CD4-positive, alpha-beta memory T cell (primary cell): ENCODE data around the gene SH3D21. TPM values are rescaled to one million over a fixed set of nuclear protein-coding genes. Genes with fewer than 3 reads are reported as not detected.

Experiments
- CTCF ChIA-PET: fragments of 350-600 bp; sonication (Branson Sonifier 250); formaldehyde crosslinking; loops from one replicate; lab custom pipeline; 2021; ENCODE audit warnings: inconsistent platforms; ENCODE audit not compliant: partially characterized antibody; lab: Charles Lee
- POLR2A ChIA-PET: fragments of 350-600 bp; sonication (Branson Sonifier 250); formaldehyde crosslinking; loops from one replicate; lab custom pipeline; 2021; ENCODE audit not compliant: partially characterized antibody; lab: Charles Lee
- DNase-seq, 5 donors: peaks; one replicate each; pipeline versions ENCODE4 v3.0.0 to v3.0.0-alpha.2; 2020 to 2022; ENCODE audit warnings: mixed read lengths in 1 of 5
- H3K27ac ChIP-seq: one replicate; pipeline ENCODE4 v1.7.0; 2013; ENCODE audit warnings: low read depth, low read length
- H3K27me3 ChIP-seq: 2 replicates; pipeline ENCODE4 v1.7.0; 2013; ENCODE audit warnings: mild to moderate bottlenecking, low read length, moderate library complexity; ENCODE audit not compliant: insufficient read depth
- H3K36me3 ChIP-seq: 2 replicates; pipeline ENCODE4 v1.7.0; 2013; ENCODE audit warnings: mild to moderate bottlenecking, low read length, moderate library complexity; ENCODE audit not compliant: insufficient read depth
- H3K4me1 ChIP-seq: 2 replicates; pipeline ENCODE4 v1.7.0; 2013; ENCODE audit warnings: mild to moderate bottlenecking, low read length, moderate library complexity; ENCODE audit not compliant: insufficient read depth
- H3K4me3 ChIP-seq, 2 donors: one replicate each; pipeline ENCODE4 v1.7.0; 2013; ENCODE audit warnings: low read length in 2 of 2, mild to moderate bottlenecking in 1 of 2
- H3K9me3 ChIP-seq, 2 donors: one replicate each; pipeline ENCODE4 v1.7.0; 2013; ENCODE audit warnings: low read length in 2 of 2, control low read depth in 1 of 2; ENCODE audit not compliant: control insufficient read depth in 1 of 2
- H3K27ac Mint-ChIP-seq, 7 donors: one replicate each; pipeline ENCODE4 v1.8.0; 2020 to 2021; ENCODE audit warnings: mixed read lengths in 7 of 7, mild to moderate bottlenecking in 6 of 7, inconsistent platforms in 3 of 7, moderate library complexity in 3 of 7
- H3K27me3 Mint-ChIP-seq, 2 donors: one replicate each; pipeline ENCODE4 v1.8.0; 2020 to 2021; ENCODE audit warnings: mixed read lengths in 2 of 2
- H3K36me3 Mint-ChIP-seq, 2 donors: one replicate each; pipeline ENCODE4 v1.8.0; 2020 to 2021; ENCODE audit warnings: mixed read lengths in 2 of 2, inconsistent platforms in 1 of 2, mild to moderate bottlenecking in 1 of 2
- H3K4me1 Mint-ChIP-seq, 4 donors: one replicate each; pipeline ENCODE4 v1.8.0; 2020 to 2021; ENCODE audit warnings: mixed read lengths in 4 of 4, mild to moderate bottlenecking in 1 of 4
- H3K4me3 Mint-ChIP-seq, 8 donors: one replicate each; pipeline ENCODE4 v1.8.0; 2020 to 2021; ENCODE audit warnings: mixed read lengths in 8 of 8, mild to moderate bottlenecking in 7 of 8, moderate library complexity in 6 of 8, inconsistent platforms in 3 of 8
- H3K9me3 Mint-ChIP-seq, 8 donors: one replicate each; pipeline ENCODE4 v1.8.0; 2020 to 2021; ENCODE audit warnings: mixed read lengths in 8 of 8, mild to moderate bottlenecking in 5 of 8, inconsistent platforms in 3 of 8, moderate library complexity in 1 of 8
- intact Hi-C: fragments of 100-400 bp; cut with micrococcal nuclease; formaldehyde crosslinking; loops from one replicate; pipeline ENCODE4 v1.15.1; 2023
- polyA plus RNA-seq, 2 donors: library from polyadenylated mRNA; unstranded; fragments of 300-500 nt; fragmentation: Illumina TruSeq; gene quantifications; one replicate each; pipeline ENCODE4 v1.2.3, GENCODE V29; 2021
- total RNA-seq, 2 experiments: library from RNA; stranded (reverse); gene quantifications; one replicate each; pipeline ENCODE4 v1.2.3, GENCODE V29; 2021

SH3D21 gene
- total and polyA plus RNA-seq, 4 experiments from 2014 or later, result 3.2 to 3.3 TPM; not detected in 2

- no peak overlapping the region for H3K27ac ChIP-seq
- POLR2A ChIA-PET, result no interaction called here
- Mint-ChIP-seq H3K4me3 (no peak overlapping the region), H3K27me3 (no peaks in the 10 kb centered on the region), H3K27ac (peak overlapping the region in 3 of 7 donors; percentile 29 to 61 (median 55)), H3K36me3 (peaks cover 13 to 36% of the 10 kb centered on the region in 2 donors), H3K9me3 (no peaks in the 10 kb centered on the region), H3K4me1 (peaks cover 9 to 13% (median 11%) of the 10 kb centered on the region in 4 donors)
- peaks cover 2% of the 10 kb centered on the region for H3K4me1 ChIP-seq
- DNase-seq, result no peak
- intact Hi-C loops, result no loop called here
- H3K36me3 ChIP-seq, result peaks cover 14% of the 10 kb centered on the region
- CTCF ChIA-PET, result no interaction called here
- no peak overlapping the region for H3K4me3 ChIP-seq
- no peaks in the 10 kb centered on the region for H3K9me3 ChIP-seq
- H3K27me3 ChIP-seq, result no peaks in the 10 kb centered on the region
Measured at GRCh38 chr1:36273024-36273423, 33.1 kb upstream of the SH3D21 start.

GRCh38 chr1:36274201-36274600, 32.0 kb upstream of the SH3D21 start:
- intact Hi-C loops, result no loop called here
- CTCF ChIA-PET, result interaction anchor here (0.7 kb wide), 1 partner anchor 46 kb away, joined by 3 read pairs; no protein-coding TSS in a partner anchor
- no peak overlapping the region for H3K27ac Mint-ChIP-seq
- Histone ChIP-seq H3K4me3 (no peak overlapping the region), H3K36me3 (peaks cover 14% of the 10 kb centered on the region), H3K27me3 (no peaks in the 10 kb centered on the region), H3K9me3 (no peaks in the 10 kb centered on the region), H3K4me1 (peaks cover 2% of the 10 kb centered on the region), H3K27ac (no peak overlapping the region)
- H3K4me3 Mint-ChIP-seq, result no peak overlapping the region
- peaks cover 13 to 30% of the 10 kb centered on the region in 2 donors for H3K36me3 Mint-ChIP-seq
- POLR2A ChIA-PET, result interaction anchor here (1.3 kb wide), 1 partner anchor 125 kb away, joined by 4 read pairs; the partner anchor contains the start of gene TRAPPC3
- no peaks in the 10 kb centered on the region for H3K27me3 Mint-ChIP-seq
- no peak for DNase-seq
- H3K4me1 Mint-ChIP-seq, result peaks cover 8 to 17% (median 11%) of the 10 kb centered on the region in 4 donors
- H3K9me3 Mint-ChIP-seq, result no peaks in the 10 kb centered on the region

GRCh38 chr1:36276688-36277087, 29.5 kb upstream of the SH3D21 start:
- Histone ChIP-seq H3K9me3 (no peaks in the 10 kb centered on the region), H3K27ac (no peak overlapping the region), H3K27me3 (no peaks in the 10 kb centered on the region), H3K36me3 (peaks cover 8% of the 10 kb centered on the region), H3K4me1 (peaks cover 2% of the 10 kb centered on the region), H3K4me3 (no peak overlapping the region)
- Mint-ChIP-seq H3K36me3 (peaks cover 6 to 26% of the 10 kb centered on the region in 2 donors), H3K4me1 (peaks cover 12 to 22% (median 16%) of the 10 kb centered on the region in 4 donors), H3K9me3 (no peaks in the 10 kb centered on the region), H3K27me3 (no peaks in the 10 kb centered on the region), H3K27ac (peak overlapping the region in 2 of 7 donors; percentile 13 to 42), H3K4me3 (no peak overlapping the region)
- intact Hi-C loops, result no loop called here
- DNase-seq, result no peak
- CTCF ChIA-PET, result interaction anchor here (0.7 to 1.8 kb wide), 3 partner anchors 9 to 817 kb away, joined by 3 read pairs; no protein-coding TSS in a partner anchor
- POLR2A ChIA-PET, result no interaction called here

- no peaks in the 10 kb centered on the region for H3K27me3 ChIP-seq
- H3K4me3 ChIP-seq, result no peak overlapping the region
- no peak overlapping the region for H3K4me3 Mint-ChIP-seq
- peaks cover 9 to 26% (median 17%) of the 10 kb centered on the region in 4 donors for H3K4me1 Mint-ChIP-seq
- CTCF ChIA-PET, result interaction anchor here (0.7 to 1.5 kb wide), 4 partner anchors 10 to 92 kb away, joined by 3 to 5 read pairs (median 3); no protein-coding TSS in a partner anchor
- intact Hi-C loops, result no loop called here
- no peaks in the 10 kb centered on the region for H3K9me3 ChIP-seq
- no peak for DNase-seq
- peak overlapping the region; percentile 21 for H3K27ac ChIP-seq
- H3K4me1 ChIP-seq, result peaks cover 2% of the 10 kb centered on the region
- peaks cover 15 to 27% of the 10 kb centered on the region in 2 donors for H3K36me3 Mint-ChIP-seq
- POLR2A ChIA-PET, result no interaction called here
- peaks cover 16% of the 10 kb centered on the region for H3K36me3 ChIP-seq
- peak overlapping the region in 6 of 7 donors; percentile 31 to 82 (median 56) for H3K27ac Mint-ChIP-seq
- H3K9me3 Mint-ChIP-seq, result no peaks in the 10 kb centered on the region
- no peaks in the 10 kb centered on the region for H3K27me3 Mint-ChIP-seq
Measured at GRCh38 chr1:36279110-36279788, 26.9 kb upstream of the SH3D21 start.

GRCh38 chr1:36279789-36280296, 26.3 kb upstream of the SH3D21 start:
- Mint-ChIP-seq H3K4me3 (no peak overlapping the region), H3K36me3 (peaks cover 17 to 31% of the 10 kb centered on the region in 2 donors), H3K27me3 (no peaks in the 10 kb centered on the region), H3K27ac (peak overlapping the region; percentile 31 to 83 (median 65)), H3K9me3 (no peaks in the 10 kb centered on the region), H3K4me1 (peaks cover 9 to 26% (median 17%) of the 10 kb centered on the region in 4 donors)
- CTCF ChIA-PET, result interaction anchor here (0.8 to 1.5 kb wide), 3 partner anchors 10 to 63 kb away, joined by 3 to 5 read pairs (median 3); no protein-coding TSS in a partner anchor
- POLR2A ChIA-PET, result no interaction called here
- intact Hi-C loops, result loop anchor here (10.0 kb wide), 1 partner anchor 395 kb away; the partner anchor contains the start of gene AGO1
- Histone ChIP-seq H3K27ac (peak overlapping the region; percentile 21), H3K4me3 (no peak overlapping the region), H3K9me3 (no peaks in the 10 kb centered on the region), H3K27me3 (no peaks in the 10 kb centered on the region), H3K4me1 (peaks cover 2% of the 10 kb centered on the region), H3K36me3 (peaks cover 21% of the 10 kb centered on the region)
- no peak for DNase-seq

- H3K27ac ChIP-seq, result no peak overlapping the region
- intact Hi-C loops, result loop anchor here (10.0 kb wide), 1 partner anchor 399 kb away; the partner anchor contains the start of gene AGO1
- DNase-seq, result no peak
- Mint-ChIP-seq H3K9me3 (no peaks in the 10 kb centered on the region), H3K27ac (peak overlapping the region in 4 of 7 donors; percentile 36 to 76 (median 45)), H3K27me3 (no peaks in the 10 kb centered on the region), H3K4me1 (peaks cover 16 to 43% (median 27%) of the 10 kb centered on the region in 4 donors), H3K36me3 (peaks cover 45 to 68% of the 10 kb centered on the region in 2 donors), H3K4me3 (no peak overlapping the region)
- H3K9me3 ChIP-seq, result no peaks in the 10 kb centered on the region
- POLR2A ChIA-PET, result no interaction called here
- no peaks in the 10 kb centered on the region for H3K27me3 ChIP-seq
- H3K36me3 ChIP-seq, result peaks cover 48% of the 10 kb centered on the region
- H3K4me3 ChIP-seq, result no peak overlapping the region
- H3K4me1 ChIP-seq, result peaks cover 13% of the 10 kb centered on the region
- CTCF ChIA-PET, result interaction anchor here (1.2 to 1.9 kb wide), 4 partner anchors 16 to 134 kb away, joined by 4 to 6 read pairs (median 5); partner anchors contain the start of gene TRAPPC3
Measured at GRCh38 chr1:36284061-36284460, 22.1 kb upstream of the SH3D21 start.

GRCh38 chr1:36284517-36284916, 21.7 kb upstream of the SH3D21 start:
- Histone ChIP-seq H3K27ac (no peak overlapping the region), H3K9me3 (no peaks in the 10 kb centered on the region), H3K36me3 (peaks cover 53% of the 10 kb centered on the region), H3K4me1 (peaks cover 13% of the 10 kb centered on the region), H3K27me3 (no peaks in the 10 kb centered on the region), H3K4me3 (no peak overlapping the region)
- intact Hi-C loops, result loop anchor here (10.0 kb wide), 1 partner anchor 400 kb away; the partner anchor contains the start of gene AGO1
- Mint-ChIP-seq H3K4me1 (peaks cover 14 to 39% (median 24%) of the 10 kb centered on the region in 4 donors), H3K27me3 (no peaks in the 10 kb centered on the region), H3K27ac (peak overlapping the region in 5 of 7 donors; percentile 14 to 76 (median 40)), H3K4me3 (no peak overlapping the region), H3K9me3 (no peaks in the 10 kb centered on the region), H3K36me3 (peaks cover 49 to 71% of the 10 kb centered on the region in 2 donors)
- ChIA-PET CTCF (interaction anchor here (1.2 to 5.4 kb wide), 11 partner anchors 10 to 182 kb away, joined by 3 to 57 read pairs (median 9); partner anchors contain the start of genes MAP7D1 and TRAPPC3), POLR2A (interaction anchor here (2.1 kb wide), 1 partner anchor 135 kb away, joined by 15 read pairs; the partner anchor contains the start of gene TRAPPC3)
- DNase-seq, result no peak
